ENCODE results near the gene NPIPB6. TPM values are rescaled to one million over a fixed set of nuclear protein-coding genes. Genes with fewer than 3 reads are reported as not detected.

The NPIPB6 gene
- total RNA-seq, 1 donor from 2014 or later: 0.48 TPM

- ATAC-seq (ENCODE audit: poor library complexity) (peak; percentile 71), DNase-seq (peak; percentile 64)
- intact Hi-C loops (cut with DNase I): no loop called here
Measured at GRCh38 chr16:28326881-28327610, 36.3 kb downstream of the NPIPB6 start.

- ATAC-seq (ENCODE audit: poor library complexity) (no peak), DNase-seq (no peak)
- intact Hi-C loops (cut with DNase I): no loop called here
Measured at GRCh38 chr16:28324887-28325279, 38.4 kb downstream of the NPIPB6 start.

GRCh38 chr16:28324235-28324886, 38.9 kb downstream of the NPIPB6 start:
- ATAC-seq (ENCODE audit: poor library complexity) (no peak), DNase-seq (no peak)
- intact Hi-C loops (cut with DNase I): no loop called here

- intact Hi-C loops (cut with DNase I): no loop called here
- peak; percentile 32 for ATAC-seq (ENCODE audit: poor library complexity)
- DNase-seq: no peak
Measured at GRCh38 chr16:28321700-28322411, 41.5 kb downstream of the NPIPB6 start.

GRCh38 chr16:28320741-28321140, 42.6 kb downstream of the NPIPB6 start:
- ATAC-seq (ENCODE audit: poor library complexity) (no peak), DNase-seq (no peak)
- intact Hi-C loops (cut with DNase I): no loop called here

- ATAC-seq (ENCODE audit: poor library complexity) (no peak), DNase-seq (no peak)
- intact Hi-C loops (cut with DNase I): no loop called here
Measured at GRCh38 chr16:28320023-28320561, 43.2 kb downstream of the NPIPB6 start.

- ATAC-seq (ENCODE audit: poor library complexity) (no peak), DNase-seq (no peak)
- intact Hi-C loops (cut with DNase I): loop anchor here (5.0 kb wide), 1 partner anchor 42 kb away; no protein-coding TSS in a partner anchor
Measured at GRCh38 chr16:28319476-28320022, 43.8 kb downstream of the NPIPB6 start.

GRCh38 chr16:28318042-28318744, 45.1 kb downstream of the NPIPB6 start:
- intact Hi-C loops (cut with DNase I): loop anchor here (5.0 kb wide), 1 partner anchor 41 kb away; no protein-coding TSS in a partner anchor
- ATAC-seq (ENCODE audit: poor library complexity) (no peak), DNase-seq (no peak)

- peak; percentile 67 for DNase-seq
- ATAC-seq (ENCODE audit: poor library complexity): peak; percentile 56
- intact Hi-C loops (cut with DNase I): loop anchor here (5.0 kb wide), 1 partner anchor 40 kb away; no protein-coding TSS in a partner anchor
Measured at GRCh38 chr16:28317040-28317880, 46.0 kb downstream of the NPIPB6 start.

- intact Hi-C loops (cut with DNase I): loop anchor here (5.0 kb wide), 1 partner anchor 39 kb away; no protein-coding TSS in a partner anchor
- DNase-seq (no peak), ATAC-seq (ENCODE audit: poor library complexity) (no peak)
Measured at GRCh38 chr16:28316054-28316453, 47.3 kb downstream of the NPIPB6 start.

GRCh38 chr16:28313587-28313986, 49.7 kb downstream of the NPIPB6 start:
- no peak for DNase-seq
- ATAC-seq (ENCODE audit: poor library complexity): no peak

GRCh38 chr16:28312327-28312726, 51.0 kb downstream of the NPIPB6 start:
- intact Hi-C loops (cut with DNase I): no loop called here
- ATAC-seq (ENCODE audit: poor library complexity) (no peak), DNase-seq (no peak)

More at GRCh38 chr16:28313587-28313986, 49.7 kb downstream of the NPIPB6 start:
- intact Hi-C loops (cut with DNase I): no loop called here

GRCh38 chr16:28311913-28312312, 51.4 kb downstream of the NPIPB6 start:
- no peak for DNase-seq
- intact Hi-C loops (cut with DNase I): no loop called here
- ATAC-seq (ENCODE audit: poor library complexity): no peak

- DNase-seq (no peak), ATAC-seq (ENCODE audit: poor library complexity) (no peak)
- intact Hi-C loops (cut with DNase I): no loop called here
Measured at GRCh38 chr16:28311413-28311812, 51.9 kb downstream of the NPIPB6 start.

- DNase-seq: no peak
- intact Hi-C loops (cut with DNase I): no loop called here
- no peak for ATAC-seq (ENCODE audit: poor library complexity)
Measured at GRCh38 chr16:28310796-28311195, 52.5 kb downstream of the NPIPB6 start.

- intact Hi-C loops (cut with DNase I): no loop called here
- DNase-seq (peak; percentile 59), ATAC-seq (ENCODE audit: poor library complexity) (peak; percentile 75)
Measured at GRCh38 chr16:28309811-28310311, 53.4 kb downstream of the NPIPB6 start.

All from Right ventricle myocardium superior (tissue), 1 donor.